ENCODE measurements around the gene KLRG1. TPM values are rescaled to one million over a fixed set of nuclear protein-coding genes. Genes with fewer than 3 reads are reported as not detected.

The KLRG1 gene
- total RNA-seq, 1 donor from 2014 or later: 2.5 TPM

DNA sequence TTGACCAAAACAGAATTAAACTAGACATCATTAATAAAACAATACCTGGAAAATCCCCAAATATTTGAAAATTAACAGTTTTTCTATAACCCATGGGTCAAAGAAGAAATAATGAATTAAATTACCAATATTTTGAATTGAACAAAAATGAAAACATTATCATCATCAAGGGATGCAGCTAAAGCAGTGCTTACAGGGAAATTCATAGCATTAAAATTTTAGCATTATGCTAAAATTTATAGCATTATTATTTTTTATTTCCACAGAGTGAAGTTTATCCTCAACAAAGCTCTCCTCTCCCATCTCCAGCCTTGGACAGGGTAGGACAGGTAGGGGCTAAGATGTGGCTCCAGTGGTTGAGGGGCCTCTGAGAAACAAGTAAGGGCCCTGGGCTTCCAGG lies 20.6 kb upstream of the KLRG1 start:
- TF ChIP-seq, protein P1, sequence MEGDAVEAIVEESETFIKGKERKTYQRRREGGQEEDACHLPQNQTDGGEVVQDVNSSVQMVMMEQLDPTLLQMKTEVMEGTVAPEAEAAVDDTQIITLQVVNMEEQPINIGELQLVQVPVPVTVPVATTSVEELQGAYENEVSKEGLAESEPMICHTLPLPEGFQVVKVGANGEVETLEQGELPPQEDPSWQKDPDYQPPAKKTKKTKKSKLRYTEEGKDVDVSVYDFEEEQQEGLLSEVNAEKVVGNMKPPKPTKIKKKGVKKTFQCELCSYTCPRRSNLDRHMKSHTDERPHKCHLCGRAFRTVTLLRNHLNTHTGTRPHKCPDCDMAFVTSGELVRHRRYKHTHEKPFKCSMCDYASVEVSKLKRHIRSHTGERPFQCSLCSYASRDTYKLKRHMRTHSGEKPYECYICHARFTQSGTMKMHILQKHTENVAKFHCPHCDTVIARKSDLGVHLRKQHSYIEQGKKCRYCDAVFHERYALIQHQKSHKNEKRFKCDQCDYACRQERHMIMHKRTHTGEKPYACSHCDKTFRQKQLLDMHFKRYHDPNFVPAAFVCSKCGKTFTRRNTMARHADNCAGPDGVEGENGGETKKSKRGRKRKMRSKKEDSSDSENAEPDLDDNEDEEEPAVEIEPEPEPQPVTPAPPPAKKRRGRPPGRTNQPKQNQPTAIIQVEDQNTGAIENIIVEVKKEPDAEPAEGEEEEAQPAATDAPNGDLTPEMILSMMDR (IDR thresholded peaks at IDR 0.05; ENCODE audit: insufficient read depth, low read length, poor library complexity, severe bottlenecking): no peak
- DNase-seq (ENCODE audit: low read depth): no peak
- H3K36me3 ChIP-seq (ENCODE audit: control insufficient read depth, insufficient read depth, low read length): no peaks in the 10 kb centered on the region
- no peaks in the 10 kb centered on the region for H3K27me3 ChIP-seq (ENCODE audit: control insufficient read depth, insufficient read depth, low read length)
- H3K4me3 ChIP-seq (ENCODE audit: low read depth, low read length): no peak overlapping the region

DNA sequence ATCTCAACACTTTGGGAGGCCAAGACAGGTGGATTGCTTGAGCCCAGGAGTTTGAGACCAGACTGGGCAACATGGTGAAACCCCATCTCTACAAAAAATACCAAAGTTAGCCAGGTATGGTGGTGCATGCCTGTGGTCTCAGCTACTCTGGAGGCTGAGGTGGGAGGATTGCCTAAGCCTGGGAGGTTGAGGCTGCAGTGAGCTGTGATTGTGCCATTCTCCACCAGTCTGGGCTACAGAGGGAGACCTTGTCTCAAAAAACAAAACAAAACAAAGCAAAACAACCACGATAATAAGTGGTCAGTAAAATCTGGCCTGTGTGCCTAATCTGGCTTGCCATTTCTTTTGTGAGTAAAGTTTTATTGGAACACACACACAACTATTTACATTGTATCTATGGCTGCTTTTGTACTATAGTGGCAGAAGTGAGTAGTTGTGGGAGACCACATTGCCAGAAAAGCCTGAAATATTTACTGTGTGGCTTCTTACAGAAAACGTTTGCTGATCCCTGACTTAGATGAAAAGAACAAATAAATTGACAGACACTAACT lies 19.4 kb upstream of the KLRG1 start:
- DNase-seq (ENCODE audit: low read depth): no peak
- TF ChIP-seq, protein P1 (IDR thresholded peaks at IDR 0.05; ENCODE audit: insufficient read depth, low read length, poor library complexity, severe bottlenecking): no peak

DNA sequence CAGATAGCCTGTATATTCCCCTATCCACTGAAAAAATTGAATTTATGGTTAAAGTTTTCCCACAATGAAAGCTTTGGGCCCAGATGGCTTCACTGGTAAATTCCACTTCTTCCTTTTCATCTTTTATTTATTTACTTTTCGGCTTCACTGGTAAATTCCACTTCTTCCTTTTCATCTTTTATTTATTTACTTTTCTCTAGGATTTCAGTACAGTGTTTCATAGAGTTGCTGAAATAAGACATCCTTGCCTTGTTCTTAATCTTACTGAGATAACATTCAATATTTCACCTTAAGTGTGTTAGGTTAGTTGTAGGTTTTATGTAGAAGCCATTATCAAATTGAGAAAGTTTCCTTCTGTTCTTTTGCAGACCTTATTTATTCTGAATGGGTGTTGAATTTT lies 18.9 kb upstream of the KLRG1 start:
- TF ChIP-seq, protein P1 (IDR thresholded peaks at IDR 0.05; ENCODE audit: insufficient read depth, low read length, poor library complexity, severe bottlenecking): no peak
- Histone ChIP-seq H3K27me3 (ENCODE audit: control insufficient read depth, insufficient read depth, low read length) (no peaks in the 10 kb centered on the region), H3K4me3 (ENCODE audit: low read depth, low read length) (no peak overlapping the region), H3K36me3 (ENCODE audit: control insufficient read depth, insufficient read depth, low read length) (no peaks in the 10 kb centered on the region)
- no peak for DNase-seq (ENCODE audit: low read depth)

More for the DNA sequence above, 19.4 kb upstream of the KLRG1 start:
- H3K36me3 ChIP-seq (ENCODE audit: control insufficient read depth, insufficient read depth, low read length): no peaks in the 10 kb centered on the region
- H3K27me3 ChIP-seq (ENCODE audit: control insufficient read depth, insufficient read depth, low read length): no peaks in the 10 kb centered on the region
- H3K4me3 ChIP-seq (ENCODE audit: low read depth, low read length): no peak overlapping the region

DNA sequence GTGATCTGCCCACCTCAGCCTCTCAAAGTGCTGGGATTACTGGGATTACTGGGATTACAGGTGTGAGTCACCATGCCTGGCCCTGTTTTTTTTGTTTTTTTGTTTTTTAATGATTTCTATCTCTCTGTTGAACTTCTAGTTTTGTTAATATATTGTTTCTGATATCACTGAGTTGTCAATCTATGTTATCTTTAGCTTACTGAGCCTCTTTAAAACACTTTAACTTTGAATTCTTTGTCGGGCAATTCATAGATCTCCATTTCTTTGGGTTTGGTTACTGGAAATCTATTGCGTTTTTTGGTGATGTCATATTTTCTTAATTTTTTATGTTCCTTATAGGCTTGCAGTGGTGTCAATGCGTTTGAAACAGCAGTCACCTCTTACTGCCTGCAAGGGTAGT lies 9.2 kb upstream of the KLRG1 start:
- no peak for DNase-seq (ENCODE audit: low read depth)
- no peaks in the 10 kb centered on the region for H3K36me3 ChIP-seq (ENCODE audit: control insufficient read depth, insufficient read depth, low read length)
- H3K27me3 ChIP-seq (ENCODE audit: control insufficient read depth, insufficient read depth, low read length): no peaks in the 10 kb centered on the region
- TF ChIP-seq, protein P1 (IDR thresholded peaks at IDR 0.05; ENCODE audit: insufficient read depth, low read length, poor library complexity, severe bottlenecking): no peak
- no peak overlapping the region for H3K4me3 ChIP-seq (ENCODE audit: low read depth, low read length)

DNA sequence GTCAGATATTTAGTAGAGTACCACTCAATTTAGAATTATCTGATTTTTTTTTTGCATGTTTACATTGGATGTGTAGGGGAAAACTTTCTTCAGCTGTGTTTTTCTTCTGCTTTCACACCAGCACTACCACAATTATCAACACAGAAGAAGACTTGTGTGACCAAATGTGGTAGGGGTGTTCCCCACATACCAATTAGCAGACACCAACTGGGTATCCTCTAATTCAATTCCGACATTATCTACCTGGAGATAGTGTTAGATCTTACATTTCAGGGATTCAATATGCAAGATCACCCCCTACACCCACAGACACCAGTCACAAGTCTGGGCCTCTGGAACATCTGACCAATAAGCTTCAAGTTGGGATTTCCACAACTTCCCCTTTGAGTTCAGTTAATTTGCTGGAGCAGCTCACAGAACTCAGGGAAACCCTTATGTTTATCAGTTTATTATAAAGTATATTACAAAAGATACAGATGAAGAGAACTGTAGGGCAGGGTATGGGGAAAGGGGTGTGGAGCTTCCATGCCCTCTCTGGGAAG lies 4.1 kb upstream of the KLRG1 start:
- TF ChIP-seq, protein P1 (IDR thresholded peaks at IDR 0.05; ENCODE audit: insufficient read depth, low read length, poor library complexity, severe bottlenecking): no peak
- H3K27me3 ChIP-seq (ENCODE audit: control insufficient read depth, insufficient read depth, low read length): no peaks in the 10 kb centered on the region
- no peaks in the 10 kb centered on the region for H3K36me3 ChIP-seq (ENCODE audit: control insufficient read depth, insufficient read depth, low read length)
- no peak overlapping the region for H3K4me3 ChIP-seq (ENCODE audit: low read depth, low read length)
- DNase-seq (ENCODE audit: low read depth): no peak

DNA sequence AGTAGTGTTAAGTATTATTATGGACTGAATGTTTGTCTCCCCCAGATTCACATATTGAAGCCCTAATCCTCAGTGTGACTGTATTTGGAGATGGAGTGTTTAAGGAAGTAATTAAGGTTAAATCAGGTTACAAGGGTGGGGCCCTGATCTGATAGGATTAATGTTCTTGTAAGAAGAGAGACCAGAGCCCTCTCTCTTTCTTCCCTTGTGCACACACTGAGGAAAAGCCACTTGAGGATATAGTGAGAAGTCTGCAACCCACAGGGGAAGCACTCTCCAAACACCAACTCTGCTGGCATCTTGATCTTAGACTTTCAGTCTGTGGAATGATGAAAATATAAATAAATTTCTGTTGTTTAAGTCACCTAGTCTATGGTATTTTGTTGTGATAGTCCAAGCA lies 2.2 kb upstream of the KLRG1 start:
- TF ChIP-seq, protein P1 (IDR thresholded peaks at IDR 0.05; ENCODE audit: insufficient read depth, low read length, poor library complexity, severe bottlenecking): no peak
- Histone ChIP-seq H3K36me3 (ENCODE audit: control insufficient read depth, insufficient read depth, low read length) (no peaks in the 10 kb centered on the region), H3K27me3 (ENCODE audit: control insufficient read depth, insufficient read depth, low read length) (no peaks in the 10 kb centered on the region), H3K4me3 (ENCODE audit: low read depth, low read length) (no peak overlapping the region)
- DNase-seq (ENCODE audit: low read depth): no peak

Measured in kidney epithelial cell (primary cell).